Kidney (tissue), 14 donors: Measurements from ENCODE around the gene WDR81. TPM values are rescaled to one million over a fixed set of nuclear protein-coding genes. Genes with fewer than 3 reads are reported as not detected.
"Not testable (repeated sequence)": the region's sequence is repeated elsewhere in the genome, so short reads cannot be mapped to it uniquely, and the experiment has no call there.

Experiments used
- DNase-seq, 5 donors: peaks; one replicate each; pipeline ENCODE4 v3.0.0-alpha.2; 2013 to 2020
- FAIRE-seq: peaks from 2 replicates; lab custom pipeline; 2012; peaks lifted over from hg19 to GRCh38; lab: Jason Lieb, UNC
- H3K27ac ChIP-seq, 2 donors: one replicate each; pipeline ENCODE4 v1.7.0; 2013; ENCODE audit warnings: low read depth in 2 of 2, low read length in 2 of 2, inconsistent platforms in 1 of 2
- H3K27me3 ChIP-seq: one replicate; pipeline ENCODE4 v1.7.1; 2013; ENCODE audit warnings: low read length, inconsistent platforms; ENCODE audit not compliant: control insufficient read depth, insufficient read depth
- H3K36me3 ChIP-seq, 3 donors: one replicate each; pipeline versions ENCODE4 v1.7.0 to v1.7.1; 2013; ENCODE audit warnings: low read length in 3 of 3, control low read depth in 1 of 3, inconsistent platforms in 1 of 3; ENCODE audit not compliant: insufficient read depth in 3 of 3, control insufficient read depth in 2 of 3
- H3K4me1 ChIP-seq, 3 donors: one replicate each; pipeline versions ENCODE4 v1.7.0 to v1.7.1; 2013; ENCODE audit warnings: low read length in 3 of 3, inconsistent platforms in 1 of 3, low read depth in 1 of 3; ENCODE audit not compliant: control insufficient read depth in 2 of 3, insufficient read depth in 2 of 3
- H3K4me3 ChIP-seq, 3 donors: one replicate each; pipeline versions ENCODE4 v1.7.0 to v1.8.1; 2013; ENCODE audit warnings: low read length in 3 of 3, control low read depth in 1 of 3, inconsistent platforms in 1 of 3
- H3K9ac ChIP-seq, 3 donors: one replicate each; pipeline versions ENCODE4 v1.7.0 to v1.7.1; 2013; ENCODE audit warnings: low read length in 3 of 3, control low read depth in 1 of 3, inconsistent platforms in 1 of 3
- H3K9me3 ChIP-seq, 3 donors: one replicate each; pipeline versions ENCODE4 v1.7.0 to v1.7.1; 2013; ENCODE audit warnings: low read length in 3 of 3, control low read depth in 1 of 3, inconsistent platforms in 1 of 3; ENCODE audit not compliant: control insufficient read depth in 2 of 3, insufficient read depth in 1 of 3
- CTCF ChIP-seq: IDR thresholded peaks from 3 replicates; pipeline ENCODE4 v1.5.1; 2012; ENCODE audit warnings: mild to moderate bottlenecking, moderate library complexity, borderline replicate concordance; ENCODE audit not compliant: insufficient read depth; ENCODE audit errors: extremely low read depth
- intact Hi-C: fragments of 100-400 bp; cut with DNase I; formaldehyde crosslinking; loops from one replicate; pipeline ENCODE4 v1.11.1; 2022
- polyA plus RNA-seq: library from polyadenylated mRNA; stranded (reverse); fragments of 350-450 nt; fragmentation: Illumina TruSeq; extraction: RNeasy Lipid Tissue Mini Kit (QIAGEN cat#74804); gene quantifications from one replicate; pipeline ENCODE4 v1.2.3, GENCODE V29; 2014; ENCODE audit warnings: low read depth, low replicate concordance; ENCODE audit not compliant: insufficient read depth
- total RNA-seq: library from RNA; stranded (reverse); fragmentation: NEBNext Ultra II Directional; extraction: Animal tissue kit (Norgen Biotek cat#: 25700); gene quantifications from one replicate; pipeline ENCODE4 v1.2.1, GENCODE V29; 2021
- donor health status: control.
- donor health status: control.
- donor health status: control.
- donor health status: control.
- donor health status: control.
- donor health status: DM: yes; HTN: yes; CAD: no.
- donor health status: Normal renal cell carcinoma (clear cell type).

WDR81 gene
- total and polyA plus RNA-seq, 2 donors from 2014 or later: 16.1 to 28.5 TPM

- Histone ChIP-seq H3K27ac (no peak overlapping the region), H3K9me3 (no peaks in the 10 kb centered on the region), H3K27me3 (no peaks in the 10 kb centered on the region), H3K4me1 (peaks cover 0 to 6% (median 4%) of the 10 kb centered on the region in 3 donors), H3K36me3 (no peaks in the 10 kb centered on the region), H3K4me3 (no peak overlapping the region), H3K9ac (no peak overlapping the region)
- DNase-seq (no peak), FAIRE-seq (no peak)
- intact Hi-C loops: no loop called here
- TF ChIP-seq CTCF: no peak
Measured at GRCh38 chr17:1767358-1767757, 42.9 kb downstream of the WDR81 start.

- no peak for FAIRE-seq
Measured at GRCh38 chr17:1769822-1770477, 45.4 kb downstream of the WDR81 start.

GRCh38 chr17:1773000-1773695 lies 48.6 kb downstream of the WDR81 start:
- not testable (repeated sequence) for H3K27ac ChIP-seq, H3K4me1 ChIP-seq, H3K27me3 ChIP-seq, FAIRE-seq, H3K9me3 ChIP-seq, H3K4me3 ChIP-seq, H3K36me3 ChIP-seq, H3K9ac ChIP-seq
- peak in 1 of 5 donors; percentile 58 for DNase-seq
- intact Hi-C loops: loop anchor here (10.0 kb wide), 1 partner anchor 48 kb away; the partner anchor contains the start of gene WDR81

More at GRCh38 chr17:1769822-1770477, 45.4 kb downstream of the WDR81 start:
- Histone ChIP-seq H3K4me1 (no peaks in the 10 kb centered on the region), H3K4me3 (no peak overlapping the region), H3K9me3 (no peaks in the 10 kb centered on the region), H3K9ac (no peak overlapping the region), H3K27me3 (no peaks in the 10 kb centered on the region), H3K36me3 (no peaks in the 10 kb centered on the region), H3K27ac (no peak overlapping the region)
- intact Hi-C loops: loop anchor here (10.0 kb wide), 1 partner anchor 45 kb away; the partner anchor contains the start of gene WDR81
- no peak for TF ChIP-seq CTCF
- DNase-seq: peak in 4 of 5 donors; percentile 66 to 85 (median 79)

- Histone ChIP-seq H3K9ac (no peak overlapping the region), H3K9me3 (no peaks in the 10 kb centered on the region), H3K27me3 (no peaks in the 10 kb centered on the region), H3K27ac (no peak overlapping the region), H3K4me3 (no peak overlapping the region), H3K36me3 (peaks cover 0 to 2% (median 0%) of the 10 kb centered on the region in 3 donors), H3K4me1 (no peaks in the 10 kb centered on the region)
- no peak for FAIRE-seq
- TF ChIP-seq CTCF: no peak
- intact Hi-C loops: loop anchor here (10.0 kb wide), 1 partner anchor 49 kb away; the partner anchor contains the start of gene WDR81
- DNase-seq: peak in 2 of 5 donors; percentile 69 to 73
Measured at GRCh38 chr17:1773696-1774181, 49.2 kb downstream of the WDR81 start.
